ENCODE data around the gene ATP5MC3.

DNA sequence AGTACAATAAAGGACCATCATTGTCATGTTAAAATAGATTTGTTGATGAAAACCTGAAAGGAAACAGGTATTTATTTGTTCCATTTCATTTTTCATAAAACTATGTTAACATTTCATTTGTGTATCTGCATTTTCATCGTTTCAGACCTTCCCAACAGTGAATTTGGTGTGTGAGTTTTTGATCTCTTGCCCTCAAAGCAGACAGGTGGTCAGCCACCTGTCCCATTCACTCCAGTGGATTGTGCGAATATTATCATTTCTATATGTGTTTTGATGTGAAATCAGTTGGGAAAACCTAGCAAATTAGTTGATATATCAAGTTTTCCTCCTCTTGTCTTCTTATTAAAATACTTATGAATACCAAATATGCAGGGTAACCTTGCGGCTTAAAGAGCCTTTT lies 25.4 kb upstream of the ATP5MC3 start:
- TF ChIP-seq POLR2A (IDR thresholded peaks at IDR 0.05; ENCODE audit: low read length) = no peak
- TF ChIP-seq GATA1 (IDR thresholded peaks at IDR 0.05; ENCODE audit: low read depth, low read length) = no peak
